Heart right ventricle (tissue), 16 donors: Measurements from ENCODE around the gene CCSER1. TPM values are rescaled to one million over a fixed set of nuclear protein-coding genes. Genes with fewer than 3 reads are reported as not detected.

Experiments used
- ATAC-seq, 8 donors: fragments of 200-7000 bp; cut with Tn5 transposase; one replicate each; pipeline ENCODE4 v1.9.1; 2020; ENCODE audit warnings: mild to moderate bottlenecking in 8 of 8, moderate library complexity in 8 of 8, moderate number of reproducible peaks in 1 of 8
- DNase-seq, 2 donors: peaks; one replicate each; pipeline ENCODE4 v3.0.0-alpha.2; 2020
- H3K27ac ChIP-seq, 10 donors: fragments of 200-600 bp; sonication (generic) in 2 of 10; one replicate each; pipeline versions ENCODE4 v1.5.0 to v1.8.0; 2020 to 2022; ENCODE audit warnings: mild to moderate bottlenecking in 3 of 10
- H3K27me3 ChIP-seq, 7 donors: fragments of 200-600 bp; one replicate each; pipeline ENCODE4 v1.8.0; 2021 to 2022; ENCODE audit warnings: mild to moderate bottlenecking in 2 of 7
- H3K36me3 ChIP-seq, 9 donors: fragments of 200-600 bp; sonication (generic) in 1 of 9; one replicate each; pipeline versions ENCODE4 v1.5.0 to v1.8.0; 2020 to 2022; ENCODE audit warnings: mild to moderate bottlenecking in 2 of 9
- H3K4me1 ChIP-seq, 9 donors: fragments of 200-600 bp; sonication (generic) in 1 of 9; one replicate each; pipeline versions ENCODE4 v1.5.0 to v1.8.0; 2020 to 2022; ENCODE audit warnings: mild to moderate bottlenecking in 4 of 9
- H3K4me3 ChIP-seq, 10 donors: fragments of 200-600 bp; sonication (generic) in 2 of 10; one replicate each; pipeline versions ENCODE4 v1.5.0 to v1.8.0; 2020 to 2022; ENCODE audit warnings: mild to moderate bottlenecking in 7 of 10, moderate library complexity in 2 of 10
- H3K9me3 ChIP-seq, 11 donors: fragments of 200-600 bp in 10 of 11; sonication (generic) in 2 of 11; one replicate each; pipeline versions ENCODE4 v1.5.0 to v1.8.0; 2013 to 2022; ENCODE audit warnings: mild to moderate bottlenecking in 2 of 11, control low read depth in 1 of 11, moderate library complexity in 1 of 11
- CTCF ChIP-seq, 9 donors: fragments of 200-600 bp; sonication (generic) in 2 of 9; IDR thresholded peaks; one replicate each; pipeline versions ENCODE4 v1.5.0 to v1.8.0; 2021 to 2022; ENCODE audit warnings: antibody characterized with exemption in 9 of 9, mild to moderate bottlenecking in 5 of 9, moderate library complexity in 1 of 9
- WGBS, 2 donors: extraction: QIAGEN DNeasy Blood & Tissue Kit; methylation state at CpG; one replicate each; pipeline ENCODE4 v1.1.7; 2013; ENCODE audit warnings: inconsistent platforms in 1 of 2; 5-methylcytosine and 5-hydroxymethylcytosine counted together
- intact Hi-C, 10 donors: fragments of 100-400 bp; cut with DNase I; formaldehyde crosslinking; loops; one replicate each; pipeline versions ENCODE4 v1.11.1 to v1.14.2; 2022
- polyA plus RNA-seq, 2 donors: library from polyadenylated mRNA; stranded (reverse); fragments of 200-250 nt; gene quantifications; one replicate each; pipeline ENCODE4 v1.2.3, GENCODE V29; 2013
- total RNA-seq, 10 donors: library from RNA; stranded (reverse); fragmentation: NEBNext Ultra II Directional in 3 of 10; extraction: Animal tissue kit (Norgen Biotek cat#: 25700) in 3 of 10; gene quantifications; one replicate each; pipeline versions ENCODE4 v1.2.1 to v1.2.4, GENCODE V29; 2021 to 2023
- donor health status: Arrhythmogenic right ventricular cardiomyopathy.
- donor health status: ischemic (EF 13 %, LVEDD 7.1; RV severe dilation, severe dysfunction).
- donor health status: healthy with polysubstance abuse.
- donor health status: DM: no; HTN: yes; CAD: no.
- donor health status: DM: no; HTN: no; CAD: no.
- donor health status: ischemic (EF 25% LVEDD 6.9; RV normal size, moderate dysfunction).
- donor health status: ischemic (EF 25% LVEDD 5.7; RV mildly dilated, moderate dysfunction).
- donor health status: healthy.
- donor health status: DM: yes; HTN: yes; CAD: no.
- donor health status: Ischemic cardiomyopathy.
- donor health status: ischemic (EF 35%, LVEDD 5.7; RV mildly dilated, moderate dysfunction).
- donor health status: nonischemic (EF 11% LVEDD 7.7; RV severe dilation, severe dysfunction).
- donor health status: DM: yes; HTN: yes; CAD: no.
- donor health status: PGD.
- donor health status: ischemic (EF 29% LVEDD 5.4; RV normal size, mild dysfunction).
- donor health status: nonischemic (EF 23%, LVEDD 6.1; RV moderate dilation, normal function).

The CCSER1 gene
- total and polyA plus RNA-seq, 12 donors = 1.5 to 16.4 (median 12.0) TPM

DNA sequence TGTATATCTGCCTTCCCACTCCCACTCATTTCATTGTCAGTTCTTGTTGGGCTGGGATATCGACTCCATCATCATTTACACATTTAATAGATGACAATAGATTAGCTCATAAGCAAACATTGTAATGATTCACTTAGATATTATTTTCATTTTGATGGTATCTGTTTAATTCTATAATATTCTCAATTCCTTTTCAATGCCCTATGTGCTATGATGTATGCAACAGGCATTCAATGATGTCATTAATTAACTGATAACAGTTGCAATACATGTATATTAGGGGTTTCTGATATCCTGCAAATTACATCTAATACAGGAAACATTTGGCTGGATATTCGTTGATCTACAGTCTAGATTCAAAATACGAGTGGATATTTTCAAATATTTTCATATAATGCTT, 850.5 kb downstream of the CCSER1 start:
- H3K36me3 ChIP-seq = no peaks in the 10 kb centered on the region
- no peak overlapping the region for H3K4me3 ChIP-seq
- no peaks in the 10 kb centered on the region for H3K9me3 ChIP-seq
- no peak overlapping the region for H3K27ac ChIP-seq
- no peaks in the 10 kb centered on the region for H3K27me3 ChIP-seq
- no peaks in the 10 kb centered on the region for H3K4me1 ChIP-seq
- DNase-seq (no peak), ATAC-seq (no peak)
- intact Hi-C loops = no loop called here
- 78 to 82% methylated on average over 3 of the region's 3 CpGs for WGBS, 2 donors
- no peak for TF ChIP-seq CTCF (IDR thresholded peaks at IDR 0.05)

GRCh38 chr4:90979556-90979955, 852.4 kb downstream of the CCSER1 start:
- no peaks in the 10 kb centered on the region for H3K36me3 ChIP-seq
- intact Hi-C loops = no loop called here
- WGBS, 2 donors = 91% methylated on average over 6 of the region's 6 CpGs
- no peak overlapping the region for H3K27ac ChIP-seq
- no peak overlapping the region for H3K4me3 ChIP-seq
- DNase-seq = no peak
- H3K4me1 ChIP-seq = no peaks in the 10 kb centered on the region
- H3K27me3 ChIP-seq = no peaks in the 10 kb centered on the region
- TF ChIP-seq CTCF (IDR thresholded peaks at IDR 0.05) = no peak
- no peak for ATAC-seq
- H3K9me3 ChIP-seq = no peaks in the 10 kb centered on the region

DNA sequence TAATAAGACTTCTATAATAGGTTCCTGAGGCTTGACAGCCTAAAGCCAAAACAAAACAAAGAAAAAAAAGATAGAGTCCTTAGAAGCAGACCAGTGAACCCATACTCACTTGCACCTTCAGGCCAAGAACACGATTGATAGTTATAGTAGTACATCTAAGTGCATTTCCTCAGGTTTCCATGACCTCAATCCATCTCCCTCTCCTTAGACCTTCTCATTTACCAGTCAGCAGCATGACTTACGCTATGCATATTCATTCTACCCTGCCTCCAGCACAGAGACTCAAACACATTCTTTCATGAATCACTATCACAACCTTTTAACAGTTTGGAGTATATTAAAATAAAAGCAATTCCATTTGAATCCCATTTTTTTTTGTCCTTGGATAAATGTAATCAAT, 855.6 kb downstream of the CCSER1 start:
- no peaks in the 10 kb centered on the region for H3K36me3 ChIP-seq
- ATAC-seq = no peak
- no peaks in the 10 kb centered on the region for H3K4me1 ChIP-seq
- intact Hi-C loops = no loop called here
- H3K27ac ChIP-seq = no peak overlapping the region
- H3K4me3 ChIP-seq = no peak overlapping the region
- no peak for TF ChIP-seq CTCF (IDR thresholded peaks at IDR 0.05)
- H3K27me3 ChIP-seq = no peaks in the 10 kb centered on the region
- no peaks in the 10 kb centered on the region for H3K9me3 ChIP-seq
- 77 to 81% methylated on average over 2 of the region's 2 CpGs for WGBS, 2 donors
- no peak for DNase-seq

DNA sequence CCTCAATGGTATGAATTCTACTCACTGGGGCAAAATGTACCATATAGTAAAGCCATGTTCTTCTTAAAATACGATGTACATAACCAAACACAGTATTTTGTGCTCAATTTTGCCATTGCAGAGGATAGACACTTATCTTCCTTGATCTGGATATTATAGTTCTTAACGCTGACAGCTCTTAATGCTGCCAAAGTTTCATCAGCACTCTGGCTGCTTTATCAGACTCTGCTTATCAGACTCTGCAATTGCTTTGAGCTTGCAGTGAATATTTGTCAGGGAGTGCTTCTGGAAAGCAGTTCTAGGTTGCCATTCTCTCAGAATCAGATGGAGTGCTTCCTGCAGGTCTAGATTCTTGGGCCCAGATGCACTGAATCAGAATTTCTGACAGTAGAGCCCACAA, 863.1 kb downstream of the CCSER1 start:
- no peak overlapping the region for H3K27ac ChIP-seq
- no peaks in the 10 kb centered on the region for H3K9me3 ChIP-seq
- intact Hi-C loops = no loop called here
- ATAC-seq = peak in 1 of 8 donors; percentile 44
- no peaks in the 10 kb centered on the region for H3K36me3 ChIP-seq
- WGBS, 2 donors = 37 to 40% methylated on average over 2 of the region's 2 CpGs
- no peaks in the 10 kb centered on the region for H3K4me1 ChIP-seq
- DNase-seq = no peak
- no peak for TF ChIP-seq CTCF (IDR thresholded peaks at IDR 0.05)
- no peak overlapping the region for H3K4me3 ChIP-seq
- H3K27me3 ChIP-seq = no peaks in the 10 kb centered on the region

DNA sequence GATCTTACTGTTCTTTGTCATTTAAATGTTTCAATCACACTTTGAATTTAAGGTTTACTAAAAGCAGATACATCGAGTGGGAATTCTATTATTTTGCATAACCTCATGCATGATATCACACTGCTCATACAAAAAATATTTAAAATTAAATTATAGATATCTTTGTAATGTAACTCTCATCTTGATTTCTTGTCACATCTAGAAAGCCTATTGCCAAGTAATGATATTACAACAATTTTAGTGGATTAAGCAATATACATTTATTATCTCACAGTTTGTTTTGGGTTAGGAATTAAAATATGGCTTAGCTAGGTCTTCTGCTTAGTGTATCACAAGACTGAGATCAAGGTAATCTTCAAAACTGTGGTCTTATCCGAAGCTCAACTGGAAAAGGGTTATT, 865.0 kb downstream of the CCSER1 start:
- Histone ChIP-seq H3K27ac (no peak overlapping the region), H3K27me3 (no peaks in the 10 kb centered on the region), H3K36me3 (no peaks in the 10 kb centered on the region), H3K4me3 (no peak overlapping the region), H3K9me3 (no peaks in the 10 kb centered on the region), H3K4me1 (no peaks in the 10 kb centered on the region)
- WGBS, 2 donors = 79 to 83% methylated on average over 2 of the region's 2 CpGs
- intact Hi-C loops = no loop called here
- no peak for TF ChIP-seq CTCF (IDR thresholded peaks at IDR 0.05)
- ATAC-seq = no peak
- DNase-seq = no peak
